Eye (tissue), 1 donor: ENCODE data around the gene NBEA.
A peak's percentile ranks its signal among the peaks of the same experiment; 100 is the strongest.
"Not testable (repeated sequence)": the region's sequence is repeated elsewhere in the genome, so short reads cannot be mapped to it uniquely, and the experiment has no call there.

Source experiments
- DNase-seq: peaks from one replicate; pipeline ENCODE4 v3.0.0-alpha.2; 2015

Gene NBEA, protein sequence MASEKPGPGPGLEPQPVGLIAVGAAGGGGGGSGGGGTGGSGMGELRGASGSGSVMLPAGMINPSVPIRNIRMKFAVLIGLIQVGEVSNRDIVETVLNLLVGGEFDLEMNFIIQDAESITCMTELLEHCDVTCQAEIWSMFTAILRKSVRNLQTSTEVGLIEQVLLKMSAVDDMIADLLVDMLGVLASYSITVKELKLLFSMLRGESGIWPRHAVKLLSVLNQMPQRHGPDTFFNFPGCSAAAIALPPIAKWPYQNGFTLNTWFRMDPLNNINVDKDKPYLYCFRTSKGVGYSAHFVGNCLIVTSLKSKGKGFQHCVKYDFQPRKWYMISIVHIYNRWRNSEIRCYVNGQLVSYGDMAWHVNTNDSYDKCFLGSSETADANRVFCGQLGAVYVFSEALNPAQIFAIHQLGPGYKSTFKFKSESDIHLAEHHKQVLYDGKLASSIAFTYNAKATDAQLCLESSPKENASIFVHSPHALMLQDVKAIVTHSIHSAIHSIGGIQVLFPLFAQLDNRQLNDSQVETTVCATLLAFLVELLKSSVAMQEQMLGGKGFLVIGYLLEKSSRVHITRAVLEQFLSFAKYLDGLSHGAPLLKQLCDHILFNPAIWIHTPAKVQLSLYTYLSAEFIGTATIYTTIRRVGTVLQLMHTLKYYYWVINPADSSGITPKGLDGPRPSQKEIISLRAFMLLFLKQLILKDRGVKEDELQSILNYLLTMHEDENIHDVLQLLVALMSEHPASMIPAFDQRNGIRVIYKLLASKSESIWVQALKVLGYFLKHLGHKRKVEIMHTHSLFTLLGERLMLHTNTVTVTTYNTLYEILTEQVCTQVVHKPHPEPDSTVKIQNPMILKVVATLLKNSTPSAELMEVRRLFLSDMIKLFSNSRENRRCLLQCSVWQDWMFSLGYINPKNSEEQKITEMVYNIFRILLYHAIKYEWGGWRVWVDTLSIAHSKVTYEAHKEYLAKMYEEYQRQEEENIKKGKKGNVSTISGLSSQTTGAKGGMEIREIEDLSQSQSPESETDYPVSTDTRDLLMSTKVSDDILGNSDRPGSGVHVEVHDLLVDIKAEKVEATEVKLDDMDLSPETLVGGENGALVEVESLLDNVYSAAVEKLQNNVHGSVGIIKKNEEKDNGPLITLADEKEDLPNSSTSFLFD (N-terminal part only)

DNA sequence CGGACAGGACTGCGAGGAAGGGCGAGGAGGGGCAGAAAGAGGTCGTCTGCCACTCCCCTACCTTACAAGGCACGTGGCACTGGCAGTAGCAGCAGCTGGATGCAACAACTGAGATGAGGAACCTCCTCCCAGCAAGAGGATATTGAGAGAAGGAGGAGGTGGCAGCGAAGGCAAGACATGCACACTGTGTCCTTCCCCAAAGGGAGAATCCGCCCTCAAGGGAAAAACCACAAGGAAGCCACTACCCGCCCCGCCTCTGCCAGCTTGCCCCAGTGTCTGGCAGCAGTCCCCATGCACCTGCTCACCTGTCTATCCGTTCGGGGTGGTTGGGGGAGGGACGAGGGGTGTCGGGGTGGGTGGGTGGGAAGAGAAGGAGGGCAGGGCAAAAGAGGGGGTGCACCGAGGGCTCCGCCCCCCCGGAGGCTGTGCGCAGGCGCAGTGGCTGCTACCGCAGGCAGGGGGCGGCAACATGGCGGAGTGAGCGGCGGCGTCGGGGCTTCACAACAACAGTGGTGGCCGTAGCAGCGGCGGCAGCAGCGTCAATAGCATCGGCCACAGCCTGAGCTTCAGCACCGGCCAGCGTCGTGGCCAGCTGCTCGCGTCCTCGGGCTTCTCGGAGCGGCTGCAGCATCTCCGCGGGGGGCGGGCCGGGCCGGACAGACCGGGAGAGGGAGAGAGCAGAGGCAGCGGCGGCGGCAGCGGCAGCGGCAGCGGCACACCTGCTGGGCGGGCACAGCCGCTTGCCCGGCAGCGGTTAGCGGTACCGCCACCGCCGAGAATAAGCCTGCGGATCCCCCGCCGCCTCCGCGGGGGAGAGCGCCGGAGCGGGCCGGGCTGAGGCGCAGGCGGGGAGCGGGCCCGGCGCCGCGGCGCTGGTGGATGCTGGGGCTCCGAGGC is at the start of gene NBEA:
NBEA (plus strand) TSS at position 436 of the 897 bp plus-strand sequence. CDS start 551 bp downstream, outside the sequence.
- DNase-seq = peak; percentile 92

DNA sequence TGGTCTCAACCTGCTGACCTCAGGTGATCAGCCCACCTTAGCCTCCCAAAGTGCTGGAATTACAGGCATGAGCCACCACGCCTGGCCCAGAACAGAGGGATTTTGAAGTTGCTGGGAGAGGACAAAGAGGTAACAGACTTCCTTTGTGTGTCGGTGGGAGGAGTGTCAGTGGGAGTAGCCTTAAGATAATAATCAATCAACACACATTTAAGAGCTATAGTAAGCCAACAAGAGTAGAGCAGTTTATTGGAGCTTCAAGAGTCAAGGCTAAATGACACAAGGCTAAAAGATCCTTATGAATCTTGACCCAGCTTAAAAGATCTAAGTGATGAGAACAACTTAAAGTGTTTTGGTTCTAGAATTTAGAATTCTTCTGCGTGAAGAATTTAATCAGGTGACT is 47.3 kb upstream of the NBEA start:
- DNase-seq = no peak

DNA sequence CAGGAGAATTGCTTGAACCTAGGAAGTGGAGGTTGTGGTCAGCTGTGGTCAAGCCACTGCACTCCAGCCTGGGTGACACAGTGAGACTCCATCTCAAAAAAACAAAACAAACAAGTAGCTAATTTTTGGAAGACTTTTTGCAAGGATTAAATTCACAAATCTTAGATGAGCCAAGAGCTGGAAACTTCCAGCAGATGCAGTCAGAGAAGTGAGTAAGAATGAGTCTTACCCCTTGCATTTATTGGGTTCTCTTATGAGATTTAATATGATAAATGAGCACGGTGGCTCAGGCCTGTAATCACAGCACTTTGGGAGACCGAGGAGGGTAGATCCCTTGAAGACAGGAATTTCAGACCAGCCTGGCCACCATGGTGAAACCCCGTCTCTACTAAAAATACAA is 44.9 kb upstream of the NBEA start:
- DNase-seq = no peak

DNA sequence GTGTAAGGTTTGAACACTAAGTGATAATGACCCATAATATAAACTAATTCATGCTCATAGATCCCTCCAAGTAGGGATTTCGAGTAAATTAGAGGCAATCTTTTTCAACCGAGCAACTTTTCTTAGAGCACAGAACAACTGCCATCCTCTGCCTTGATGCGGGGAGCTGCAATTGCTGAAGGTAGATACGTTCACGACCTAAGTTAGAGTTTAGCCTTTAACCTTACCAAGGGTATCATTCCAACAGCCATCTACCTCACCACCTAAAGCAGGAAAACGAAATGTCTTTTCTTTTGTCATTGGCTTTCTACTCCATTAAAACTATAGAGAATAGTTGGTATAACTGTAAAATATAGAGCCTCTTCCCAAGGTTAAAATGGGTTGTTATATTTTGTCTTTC is 42.2 kb upstream of the NBEA start:
- no peak for DNase-seq

DNA sequence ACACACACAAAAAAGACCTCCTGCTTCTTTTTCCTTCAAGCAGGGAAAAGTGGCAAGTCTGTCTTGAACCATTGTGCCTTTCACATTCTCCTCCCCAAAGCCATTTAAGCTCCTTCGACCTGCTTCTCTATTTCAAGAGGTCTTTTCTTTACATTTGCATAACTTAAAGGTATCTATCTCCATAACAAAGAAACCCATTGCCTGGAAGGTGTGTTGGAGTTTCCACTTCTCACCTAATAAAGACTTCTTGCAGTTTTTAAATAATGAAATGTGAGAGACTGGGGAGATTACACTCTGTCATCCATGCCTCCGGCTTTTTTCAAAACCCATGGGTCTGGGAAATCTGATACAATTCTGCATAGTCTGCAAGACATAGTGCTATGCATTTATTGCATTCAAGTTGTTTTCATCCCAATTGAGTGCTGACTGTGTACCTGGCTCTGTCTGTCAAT is 41.8 kb upstream of the NBEA start:
- no peak for DNase-seq

DNA sequence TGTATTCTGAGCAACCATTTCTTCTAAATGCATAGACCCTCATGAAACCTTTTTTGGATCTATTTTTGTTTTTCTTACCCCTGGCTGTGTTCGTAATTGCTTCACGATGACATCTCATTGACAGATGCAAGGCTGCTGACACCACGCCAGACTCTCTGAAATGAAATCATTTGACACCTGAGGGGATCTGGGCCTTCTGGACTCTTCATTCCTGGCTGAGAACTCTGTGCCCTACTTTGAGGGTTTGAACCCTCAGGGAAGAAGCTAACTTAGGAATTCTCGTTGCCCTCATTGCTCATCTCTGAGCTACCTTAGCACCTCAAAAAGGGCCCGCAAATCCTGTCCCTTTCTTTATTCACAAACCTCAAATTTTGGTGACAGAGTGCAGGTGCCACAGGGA is 40.5 kb upstream of the NBEA start:
- no peak for DNase-seq

DNA sequence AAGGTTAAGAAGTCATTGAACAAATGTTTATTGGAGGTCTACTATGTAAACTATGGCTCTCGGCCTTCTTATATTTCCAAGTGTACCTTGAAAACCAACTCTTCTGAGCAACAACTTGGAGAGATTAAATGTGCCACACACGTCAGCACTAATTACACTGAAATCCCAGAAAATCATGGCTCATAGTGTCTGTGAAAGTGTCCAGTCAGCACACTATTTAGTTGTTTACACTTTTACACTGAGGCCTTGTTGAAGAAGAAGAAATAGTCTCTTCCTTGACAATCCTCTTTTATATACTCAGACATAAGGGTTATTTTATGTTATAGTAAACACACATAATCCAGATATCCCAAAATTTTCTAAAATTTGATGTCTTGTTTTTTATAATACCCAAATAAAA is 30.9 kb upstream of the NBEA start:
- no peak for DNase-seq

DNA sequence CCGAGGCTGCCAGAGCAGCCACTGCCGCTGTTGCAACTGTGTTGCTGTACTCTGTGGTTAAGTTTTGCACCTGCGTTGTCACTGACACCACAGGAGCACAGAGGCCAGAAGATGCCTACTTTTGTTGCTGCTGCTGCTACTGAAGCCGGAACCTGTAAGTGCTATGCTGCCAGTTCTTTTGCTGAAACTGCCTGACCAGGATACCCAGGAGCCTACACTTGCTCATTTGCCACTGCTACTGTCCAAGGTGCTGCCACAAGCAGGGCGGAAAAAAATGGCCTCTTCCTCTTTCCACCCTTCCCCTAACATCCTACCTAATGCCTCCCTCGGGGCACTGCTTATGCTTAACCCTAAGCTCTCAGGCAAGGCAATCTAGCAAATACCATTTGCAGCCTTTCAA is 29.0 kb upstream of the NBEA start:
- peak; percentile 36 for DNase-seq

DNA sequence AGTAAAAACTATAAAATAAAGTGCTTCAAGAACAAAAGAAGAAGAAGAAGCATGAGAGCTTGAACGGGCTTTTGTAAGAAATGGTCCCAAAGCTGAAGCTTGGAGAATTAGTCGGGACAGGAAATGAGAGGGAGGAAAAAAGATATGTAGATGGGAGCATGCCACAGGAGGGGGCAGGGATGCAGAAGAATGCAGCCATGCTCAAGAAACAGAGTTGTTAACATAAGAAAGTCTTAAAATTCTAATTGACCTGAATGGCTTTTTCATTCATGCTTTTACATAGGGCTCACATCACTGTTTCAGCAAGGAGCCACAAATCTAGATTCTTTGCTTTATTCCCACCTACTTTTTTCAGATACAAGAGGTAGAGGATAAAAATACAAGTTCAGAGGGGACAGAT is 27.7 kb upstream of the NBEA start:
- DNase-seq = no peak

DNA sequence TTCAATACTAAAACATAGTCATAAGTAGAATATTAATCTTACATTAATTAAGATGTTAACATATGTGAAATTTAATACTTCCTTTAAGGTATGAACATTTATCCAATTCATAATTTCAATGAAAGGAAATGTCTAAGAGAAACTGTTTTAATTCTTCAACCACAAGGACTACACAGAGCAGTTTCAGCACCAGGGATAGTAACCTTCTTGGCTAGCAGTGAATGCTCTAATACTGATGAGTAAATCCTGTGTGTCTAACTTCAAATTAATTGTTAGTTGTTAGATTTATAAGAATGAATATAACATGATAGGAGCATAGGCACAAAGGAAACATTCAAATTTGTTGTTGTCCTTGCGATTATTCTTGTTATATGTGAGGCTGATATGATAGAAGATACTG is 15.6 kb upstream of the NBEA start:
- DNase-seq = peak; percentile 64

DNA sequence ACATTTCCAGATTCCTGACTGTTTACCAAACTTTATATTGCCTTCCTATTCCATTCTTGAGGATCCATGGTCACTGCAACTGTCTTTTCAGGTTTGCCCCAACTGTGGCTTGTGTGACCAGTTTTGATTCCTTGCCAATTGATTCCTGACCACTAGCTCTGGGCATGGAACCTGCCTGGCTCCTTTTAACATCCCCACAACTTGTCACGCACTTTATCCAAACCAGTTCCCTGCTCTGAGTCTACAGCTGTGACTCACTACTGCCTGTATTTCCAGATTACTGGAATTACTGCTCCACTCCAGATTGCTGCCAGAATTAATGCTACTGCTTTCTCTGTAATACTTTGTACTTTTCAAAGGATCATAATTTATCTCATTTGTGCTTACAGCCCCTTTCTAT is 13.4 kb upstream of the NBEA start:
- not testable (repeated sequence) for DNase-seq

DNA sequence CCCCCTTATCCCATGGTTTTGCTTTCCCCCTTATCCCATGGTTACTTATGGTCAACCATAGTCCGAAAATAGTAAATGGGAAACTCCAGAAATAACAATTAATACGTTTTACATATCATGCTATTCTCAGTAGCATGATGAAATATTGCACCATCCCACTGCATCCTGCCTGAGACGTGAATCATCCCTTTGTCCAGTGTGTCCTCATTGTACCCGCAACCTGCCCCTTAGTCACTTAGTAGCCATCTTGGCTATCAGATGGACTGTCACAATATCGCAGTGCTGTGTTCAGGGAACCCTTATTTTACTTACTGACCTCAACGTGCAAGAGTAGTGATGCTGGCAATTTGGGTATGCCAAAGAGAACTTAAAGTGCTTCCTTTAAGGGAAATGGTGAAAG is 10.5 kb upstream of the NBEA start:
- DNase-seq = no peak

DNA sequence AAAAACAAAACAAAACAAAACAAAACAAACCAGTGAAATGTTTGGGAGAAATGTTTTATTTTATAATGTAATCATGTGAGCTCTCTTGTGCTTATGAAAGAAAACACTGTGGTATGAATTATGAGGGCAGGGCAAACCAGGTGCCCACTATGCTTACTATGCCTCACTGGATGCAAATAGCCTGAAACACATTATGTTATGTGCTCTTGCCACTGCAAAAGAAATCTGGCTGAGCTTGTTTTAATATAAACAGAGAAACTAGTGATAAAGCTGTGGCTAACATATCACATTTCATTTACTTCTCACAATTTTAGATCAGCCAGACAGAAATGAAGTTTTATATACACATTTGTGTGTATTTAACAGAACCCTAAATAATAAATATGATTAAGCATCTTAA is 8.7 kb upstream of the NBEA start:
- DNase-seq = no peak

DNA sequence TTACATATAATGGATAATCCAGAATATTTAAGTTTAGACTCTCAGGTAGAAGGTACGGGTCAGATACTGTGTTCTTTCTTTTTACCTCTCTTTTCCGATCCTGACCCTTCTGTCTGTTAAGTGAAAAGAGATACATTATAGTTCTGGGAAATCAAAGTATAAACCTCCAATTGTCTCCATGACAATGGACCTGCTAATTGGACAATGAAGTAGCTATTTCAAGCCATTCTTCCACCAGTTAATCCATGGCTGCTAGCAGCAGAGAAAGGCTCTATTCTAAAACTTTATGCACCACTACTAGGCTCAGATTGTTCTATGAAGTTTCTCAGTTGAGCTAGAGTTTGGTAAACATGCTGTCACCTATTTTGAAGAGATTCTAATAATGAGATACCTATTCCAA is 8.3 kb upstream of the NBEA start:
- DNase-seq = no peak

DNA sequence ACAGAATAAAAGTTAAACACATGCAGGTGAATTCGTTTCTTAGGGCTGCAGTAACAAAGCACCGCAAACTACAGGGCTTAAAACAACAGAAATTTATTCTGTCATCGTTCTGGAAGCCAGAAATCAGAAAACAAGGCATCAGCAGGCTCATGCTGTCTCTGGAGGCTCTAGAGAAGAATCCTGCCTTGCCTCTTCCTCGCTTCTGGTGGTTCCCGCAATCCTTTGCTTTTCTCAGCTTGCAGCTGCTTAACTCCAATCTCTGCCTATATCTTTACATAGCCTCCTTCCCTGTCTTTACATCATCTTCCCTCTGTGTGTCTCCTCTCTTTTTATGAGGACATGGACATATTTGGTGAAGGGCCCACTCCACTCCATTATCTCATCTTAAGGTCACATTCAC is 6.2 kb upstream of the NBEA start:
- DNase-seq = no peak

DNA sequence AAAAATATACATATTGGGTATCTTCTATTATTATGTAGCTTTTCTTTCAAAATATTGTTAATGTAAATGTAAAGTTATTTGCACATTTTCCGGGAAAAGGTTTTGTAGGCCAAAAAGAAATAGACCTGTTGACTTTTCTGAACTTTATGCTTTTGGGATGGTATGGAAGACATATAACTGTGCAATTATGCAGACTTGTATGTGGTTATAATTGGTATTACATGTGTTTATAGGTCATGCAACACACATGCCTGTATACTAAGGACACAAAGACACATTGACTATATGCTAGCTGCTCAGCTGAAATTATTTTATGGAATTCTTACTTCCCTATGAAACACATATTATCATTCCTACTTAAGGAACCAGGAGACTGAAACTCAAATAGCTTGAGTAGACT is 2.3 kb upstream of the NBEA start:
- DNase-seq = no peak

DNA sequence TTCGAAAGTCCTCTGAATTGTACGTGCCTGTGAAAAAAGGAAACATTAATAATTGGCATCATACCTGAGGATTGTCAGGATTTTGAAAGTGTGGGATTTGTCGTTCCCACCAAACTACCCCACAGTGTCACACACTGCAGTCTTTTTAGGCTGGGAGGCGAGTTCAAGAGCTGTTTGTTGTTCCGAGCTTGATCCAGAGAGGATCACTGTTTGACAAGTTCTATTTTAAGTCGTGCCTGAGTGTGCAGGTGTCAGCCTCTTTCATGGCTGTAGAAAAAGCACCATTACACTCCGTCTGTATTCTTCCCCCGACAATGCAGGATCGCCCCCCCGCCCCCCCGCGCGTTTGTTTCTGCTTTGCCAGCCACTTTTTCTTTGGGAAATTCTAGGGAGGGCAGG is 635 bp upstream of the NBEA start:
- DNase-seq = no peak

DNA sequence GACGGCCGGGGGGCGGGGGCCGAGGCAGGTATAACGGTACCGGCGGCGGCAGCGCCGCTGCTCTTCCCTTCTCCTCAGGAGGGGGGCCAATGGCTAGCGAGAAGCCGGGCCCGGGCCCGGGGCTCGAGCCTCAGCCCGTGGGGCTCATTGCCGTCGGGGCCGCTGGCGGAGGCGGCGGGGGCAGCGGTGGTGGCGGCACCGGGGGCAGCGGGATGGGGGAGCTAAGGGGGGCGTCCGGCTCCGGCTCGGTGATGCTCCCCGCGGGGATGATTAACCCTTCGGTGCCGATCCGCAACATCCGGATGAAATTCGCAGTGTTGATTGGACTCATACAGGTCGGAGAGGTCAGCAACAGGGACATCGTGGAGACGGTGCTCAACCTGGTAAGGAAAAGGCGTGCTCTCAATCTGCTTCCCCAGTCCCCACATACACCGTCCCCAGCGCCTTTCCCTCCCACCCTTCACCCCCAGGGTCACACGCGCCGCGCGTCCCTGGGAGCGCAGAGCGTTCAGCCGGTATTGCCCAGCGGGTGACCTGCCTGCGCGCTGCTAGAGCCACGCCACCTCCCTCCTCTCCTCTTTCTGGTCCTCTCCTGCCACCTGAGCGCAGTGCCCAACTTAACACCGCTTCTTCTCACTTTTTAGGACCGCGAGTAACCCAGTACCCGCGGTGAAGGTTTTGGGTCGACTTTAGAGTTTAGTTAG is 814 bp downstream of the NBEA start:
- DNase-seq = peak; percentile 83

DNA sequence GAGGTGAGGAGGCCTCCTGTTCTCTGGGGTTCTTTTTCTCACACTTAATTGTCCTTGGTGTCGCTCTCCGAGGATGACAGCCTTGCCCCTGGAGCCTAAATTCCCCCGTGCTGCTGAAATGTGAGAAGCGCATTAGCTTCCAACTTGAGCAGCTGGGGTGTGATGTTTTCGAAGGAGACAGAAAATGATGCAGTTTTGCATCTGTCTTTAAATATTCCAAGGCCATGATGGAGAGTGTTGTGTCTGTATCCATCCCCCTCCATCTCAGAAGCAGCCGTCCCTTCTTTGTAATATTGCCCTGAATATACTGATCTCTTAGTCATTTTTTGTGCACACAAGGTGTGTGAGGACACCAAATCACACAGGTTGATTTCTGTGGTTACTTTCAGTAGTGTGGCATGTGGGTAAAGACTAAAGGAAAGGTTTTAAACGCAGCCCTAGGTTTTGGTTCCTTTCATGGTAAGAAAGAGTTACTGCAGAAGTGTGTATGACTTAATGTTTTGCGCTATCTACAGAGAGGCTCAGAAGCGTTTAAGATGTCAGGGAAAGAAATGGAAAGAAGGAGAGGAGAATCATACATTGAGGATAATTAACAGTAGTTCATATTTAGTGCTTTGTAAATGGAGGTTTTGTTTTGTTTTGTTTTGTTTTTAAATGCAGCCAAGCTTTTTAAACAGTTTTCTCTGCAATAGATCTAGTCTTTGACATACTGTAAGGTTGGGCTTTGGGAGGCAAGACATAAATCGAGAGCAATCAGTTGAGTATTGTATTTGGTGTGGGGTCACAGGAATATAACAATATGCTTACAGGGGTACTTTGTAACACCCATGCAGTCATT is 1.6 kb downstream of the NBEA start:
- peak; percentile 64 for DNase-seq

DNA sequence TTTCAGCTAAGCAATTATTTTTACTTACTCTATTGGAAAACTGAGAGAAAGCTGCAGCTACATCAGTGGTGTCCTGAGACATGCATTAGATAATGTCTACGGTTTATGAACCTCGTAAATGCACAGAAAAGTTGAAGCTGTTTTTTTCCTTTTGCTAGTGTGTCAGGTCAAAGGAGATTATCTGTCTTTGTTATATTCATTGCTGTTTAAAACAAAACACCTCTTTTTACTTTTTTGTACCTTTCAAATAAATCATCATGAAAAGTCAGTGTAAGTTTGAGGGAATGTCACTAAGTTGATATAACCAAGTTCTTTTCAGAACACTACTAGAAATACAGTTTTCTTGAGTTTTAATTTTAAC is 2.2 kb downstream of the NBEA start:
- DNase-seq = no peak

DNA sequence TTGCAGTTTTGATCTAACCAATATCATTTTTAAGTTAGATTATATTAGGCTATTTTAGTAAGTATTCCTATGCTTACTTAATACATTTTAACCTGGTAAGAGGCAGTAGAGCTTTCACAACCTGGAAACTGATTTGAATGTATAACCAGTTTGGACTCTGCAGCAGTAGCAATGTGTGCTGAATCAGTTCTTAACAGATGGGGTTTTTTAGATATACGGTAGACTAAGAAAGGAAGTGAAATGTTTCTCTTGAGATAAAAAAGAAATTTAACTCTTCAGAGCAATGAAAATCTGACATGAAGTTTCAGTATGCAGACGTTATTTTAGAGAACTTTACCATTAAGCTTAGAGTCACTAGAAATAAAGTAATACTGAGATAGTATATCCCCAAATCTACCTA is 2.7 kb downstream of the NBEA start:
- DNase-seq = no peak
